ENCODE results near the gene PRRT2. TPM values are rescaled to one million over a fixed set of nuclear protein-coding genes. Genes with fewer than 3 reads are reported as not detected.

Gene PRRT2
- total RNA-seq, 1 experiment from 2014 or later = 20.5 TPM

- Mint-ChIP-seq H3K9me3 (no peaks in the 10 kb centered on the region), H3K4me3 (peak within 1 kb of the TSS; percentile 98), H3K27ac (peak within 1 kb of the TSS; percentile 100), H3K36me3 (peaks cover 13% of the 10 kb centered on the region), H3K27me3 (ENCODE audit: low read depth) (no peaks in the 10 kb centered on the region), H3K4me1 (peaks cover 8% of the 10 kb centered on the region)
- peak; percentile 94 for DNase-seq (ENCODE audit: low spot score)
- ChIA-PET POLR2A (interaction anchor here (0.5 to 1.5 kb wide), 7 partner anchors 9 to 132 kb away, joined by 3 to 5 read pairs (median 4); partner anchors contain the start of genes HIRIP3, MAZ and SEZ6L2), CTCF (interaction anchor here (0.7 to 3.8 kb wide), 17 partner anchors 14 to 249 kb away, joined by 3 to 32 read pairs (median 3); partner anchors contain the start of genes ASPHD1, DOC2A, HIRIP3 and KIF22)
- peak; percentile 98 for ATAC-seq
- TF ChIP-seq CREM (CRISPR knock-in tag; IDR thresholded peaks at IDR 0.05) = peak; percentile 49; the same call in 1 of the 2 replicates
- TF ChIP-seq FOXJ3 (CRISPR knock-in tag; IDR thresholded peaks at IDR 0.05; ENCODE audit: borderline replicate concordance) = no peak
- TF ChIP-seq ERG (CRISPR knock-in tag; IDR thresholded peaks at IDR 0.05) = no peak
- TF ChIP-seq ZNF416 (CRISPR knock-in tag; IDR thresholded peaks at IDR 0.05) = no peak
- peak; percentile 18 for TF ChIP-seq ETV6 (CRISPR knock-in tag; IDR thresholded peaks at IDR 0.05)
- TF ChIP-seq SP1 (CRISPR knock-in tag; conservative IDR thresholded peaks at IDR 0.05) = peak; percentile 71; the same call in 1 of the 2 replicates
- no peak for TF ChIP-seq ATF1 (CRISPR knock-in tag; IDR thresholded peaks at IDR 0.05)
- no peak for TF ChIP-seq NR3C1 (CRISPR knock-in tag; conservative IDR thresholded peaks at IDR 0.05; ENCODE audit: low read depth)
- TF ChIP-seq HMGXB4 (CRISPR knock-in tag; IDR thresholded peaks at IDR 0.05) = peak; percentile 80; the same call in 1 of the 2 replicates
- 0 out of 2 replicates have a peak, but pooled peaks have one; percentile 41 for TF ChIP-seq FOXK1 (CRISPR knock-in tag; IDR thresholded peaks at IDR 0.05)
- TF ChIP-seq ZNF263 (CRISPR knock-in tag; IDR thresholded peaks at IDR 0.05; ENCODE audit: low read depth) = no peak
- no peak for TF ChIP-seq ZNF281 (CRISPR knock-in tag; IDR thresholded peaks at IDR 0.05)
- TF ChIP-seq CREB1 (CRISPR knock-in tag; IDR thresholded peaks at IDR 0.05) = no peak; the same call in 1 of the 2 replicates
- TF ChIP-seq ZMAT4 (CRISPR knock-in tag; IDR thresholded peaks at IDR 0.05) = no peak
- 0 out of 2 replicates have a peak, but pooled peaks have one; percentile 19 for TF ChIP-seq PRDM15 (CRISPR knock-in tag; IDR thresholded peaks at IDR 0.05)
- TF ChIP-seq ZSCAN18 (CRISPR knock-in tag; IDR thresholded peaks at IDR 0.05) = no peak
- no peak for TF ChIP-seq GRHL2 (CRISPR knock-in tag; IDR thresholded peaks at IDR 0.05; ENCODE audit: insufficient replicate concordance, severe bottlenecking)
- no peak for TF ChIP-seq EMX1 (CRISPR knock-in tag; IDR thresholded peaks at IDR 0.05)
- no peak for TF ChIP-seq IRF1 (CRISPR knock-in tag; IDR thresholded peaks at IDR 0.05)
- TF ChIP-seq ZNF219 (CRISPR knock-in tag; IDR thresholded peaks at IDR 0.05; ENCODE audit: borderline replicate concordance) = no peak
- no peak for TF ChIP-seq ZNF121 (CRISPR knock-in tag; IDR thresholded peaks at IDR 0.05)
Observed at GRCh38 chr16:29862884-29863668, 51.1 kb downstream of the PRRT2 start, which contains the start of gene CDIPT. TSS of gene CDIPT (minus strand) at chr16:29863226. CDS start at chr16:29862857, 369 bp downstream.
